ENCODE results near the gene SLC35F1. TPM values are rescaled to one million over a fixed set of nuclear protein-coding genes. Genes with fewer than 3 reads are reported as not detected.

SLC35F1 gene
- total and polyA plus RNA-seq, 9 of the 15 experiments (the other 6 are each of a cell fraction or from before 2014, with no cell fraction given), result 0.03 to 0.06 TPM; not detected in 7

GRCh38 chr6:117976030-117976651, 69.1 kb downstream of the SLC35F1 start (continued):
- TF ChIP-seq LCOR (CRISPR knock-in tag; IDR thresholded peaks at IDR 0.05) (no peak), CBX1 (IDR thresholded peaks at IDR 0.05; ENCODE audit: low read depth) (no peak), ZNF23 (CRISPR knock-in tag; IDR thresholded peaks at IDR 0.05) (no peak), MYBL2 (IDR thresholded peaks at IDR 0.05; ENCODE audit: low read depth) (no peak), MYBL2 (CRISPR knock-in tag; IDR thresholded peaks at IDR 0.05; ENCODE audit: borderline replicate concordance) (no peak), GTF2F1 (IDR thresholded peaks at IDR 0.05; ENCODE audit: low read depth, low read length) (no peak)
- TF ChIP-seq, protein P1, sequence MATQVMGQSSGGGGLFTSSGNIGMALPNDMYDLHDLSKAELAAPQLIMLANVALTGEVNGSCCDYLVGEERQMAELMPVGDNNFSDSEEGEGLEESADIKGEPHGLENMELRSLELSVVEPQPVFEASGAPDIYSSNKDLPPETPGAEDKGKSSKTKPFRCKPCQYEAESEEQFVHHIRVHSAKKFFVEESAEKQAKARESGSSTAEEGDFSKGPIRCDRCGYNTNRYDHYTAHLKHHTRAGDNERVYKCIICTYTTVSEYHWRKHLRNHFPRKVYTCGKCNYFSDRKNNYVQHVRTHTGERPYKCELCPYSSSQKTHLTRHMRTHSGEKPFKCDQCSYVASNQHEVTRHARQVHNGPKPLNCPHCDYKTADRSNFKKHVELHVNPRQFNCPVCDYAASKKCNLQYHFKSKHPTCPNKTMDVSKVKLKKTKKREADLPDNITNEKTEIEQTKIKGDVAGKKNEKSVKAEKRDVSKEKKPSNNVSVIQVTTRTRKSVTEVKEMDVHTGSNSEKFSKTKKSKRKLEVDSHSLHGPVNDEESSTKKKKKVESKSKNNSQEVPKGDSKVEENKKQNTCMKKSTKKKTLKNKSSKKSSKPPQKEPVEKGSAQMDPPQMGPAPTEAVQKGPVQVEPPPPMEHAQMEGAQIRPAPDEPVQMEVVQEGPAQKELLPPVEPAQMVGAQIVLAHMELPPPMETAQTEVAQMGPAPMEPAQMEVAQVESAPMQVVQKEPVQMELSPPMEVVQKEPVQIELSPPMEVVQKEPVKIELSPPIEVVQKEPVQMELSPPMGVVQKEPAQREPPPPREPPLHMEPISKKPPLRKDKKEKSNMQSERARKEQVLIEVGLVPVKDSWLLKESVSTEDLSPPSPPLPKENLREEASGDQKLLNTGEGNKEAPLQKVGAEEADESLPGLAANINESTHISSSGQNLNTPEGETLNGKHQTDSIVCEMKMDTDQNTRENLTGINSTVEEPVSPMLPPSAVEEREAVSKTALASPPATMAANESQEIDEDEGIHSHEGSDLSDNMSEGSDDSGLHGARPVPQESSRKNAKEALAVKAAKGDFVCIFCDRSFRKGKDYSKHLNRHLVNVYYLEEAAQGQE (IDR thresholded peaks at IDR 0.05; ENCODE audit: borderline replicate concordance), result peak; percentile 8; the same call in 1 of the 2 replicates
- TF ChIP-seq, protein P1 (CRISPR knock-in tag; IDR thresholded peaks at IDR 0.05; ENCODE audit: low read depth), result no peak
